NCI-H1105 (cell line): ENCODE measurements around the gene FAM156B.
"Not testable (repeated sequence)": the region's sequence is repeated elsewhere in the genome, so short reads cannot be mapped to it uniquely, and the experiment has no call there.

Experiments
- DNase-seq: peaks from one replicate; lab custom pipeline; 2025; lab: John Stamatoyannopoulos, UW

The FAM156B gene

DNA sequence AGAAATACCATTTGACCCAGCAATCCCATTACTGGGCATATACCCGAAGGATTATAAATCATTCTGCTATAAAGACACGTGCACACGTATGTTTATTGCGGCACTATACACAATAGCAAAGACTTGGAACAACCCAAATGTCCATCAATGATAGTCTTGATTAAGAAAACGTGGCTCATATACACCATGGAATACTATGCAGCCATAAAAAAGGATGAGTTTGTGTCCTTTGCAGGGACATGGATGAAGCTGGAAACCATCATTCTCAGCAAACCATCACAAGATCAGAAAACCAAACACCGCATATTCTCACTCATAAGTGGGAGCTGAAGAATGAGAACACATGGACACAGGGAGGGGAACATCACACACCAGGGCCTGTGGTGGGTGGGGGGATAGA, 33.1 kb downstream of the FAM156B start:
- not testable (repeated sequence) for DNase-seq

DNA sequence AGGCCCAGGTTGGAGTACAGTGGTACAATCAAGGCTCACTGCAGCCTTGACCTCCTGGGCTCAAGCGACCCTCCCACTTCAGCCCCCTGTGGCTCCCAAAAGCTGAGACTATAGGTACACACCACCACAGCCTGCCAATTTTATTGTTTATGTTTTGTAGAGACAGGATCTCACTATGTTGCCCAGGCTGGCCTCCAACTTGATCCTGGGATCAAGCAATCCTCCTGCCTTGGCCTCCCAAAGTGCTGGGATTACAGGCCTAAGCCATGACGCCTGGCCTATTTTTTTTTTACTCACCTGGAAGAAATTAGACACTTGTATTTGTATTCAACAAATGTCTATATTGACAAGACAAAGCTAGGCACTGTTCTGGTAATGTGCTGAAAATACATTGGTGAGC, 36.1 kb downstream of the FAM156B start:
- DNase-seq = no peak

DNA sequence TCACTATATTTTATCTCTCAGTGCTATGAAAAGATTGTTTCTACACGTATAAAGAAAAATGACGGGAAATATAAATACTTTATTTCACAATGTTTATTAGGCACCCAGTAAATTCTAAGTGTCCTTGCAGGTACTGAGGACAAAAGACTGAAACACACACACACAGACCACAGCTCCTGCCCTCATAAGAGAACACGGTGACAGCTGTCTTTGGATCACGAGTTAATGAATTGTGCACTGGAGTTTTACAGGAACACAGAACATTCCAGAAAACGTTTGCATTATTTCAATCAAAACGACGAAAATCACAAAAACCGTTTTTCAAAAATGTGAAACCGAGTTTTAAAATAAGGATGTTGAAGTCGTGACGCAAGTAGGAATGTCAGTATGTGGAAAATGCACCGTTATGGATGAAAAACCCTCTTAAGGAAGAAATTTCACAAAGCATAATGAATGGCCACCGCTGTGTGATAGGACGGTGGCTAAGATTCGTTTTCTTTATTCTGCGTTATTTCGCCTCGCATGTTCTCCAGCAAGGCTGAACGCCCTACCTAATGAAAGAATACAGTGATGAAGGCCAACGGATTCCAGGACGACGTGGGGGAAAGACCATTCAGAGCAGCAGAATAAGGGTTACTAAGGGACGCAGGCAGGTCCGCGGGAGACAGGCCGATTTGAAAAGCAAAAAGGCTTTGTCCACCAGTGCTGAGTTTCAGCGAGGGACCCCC, 37.0 kb downstream of the FAM156B start:
- no peak for DNase-seq

DNA sequence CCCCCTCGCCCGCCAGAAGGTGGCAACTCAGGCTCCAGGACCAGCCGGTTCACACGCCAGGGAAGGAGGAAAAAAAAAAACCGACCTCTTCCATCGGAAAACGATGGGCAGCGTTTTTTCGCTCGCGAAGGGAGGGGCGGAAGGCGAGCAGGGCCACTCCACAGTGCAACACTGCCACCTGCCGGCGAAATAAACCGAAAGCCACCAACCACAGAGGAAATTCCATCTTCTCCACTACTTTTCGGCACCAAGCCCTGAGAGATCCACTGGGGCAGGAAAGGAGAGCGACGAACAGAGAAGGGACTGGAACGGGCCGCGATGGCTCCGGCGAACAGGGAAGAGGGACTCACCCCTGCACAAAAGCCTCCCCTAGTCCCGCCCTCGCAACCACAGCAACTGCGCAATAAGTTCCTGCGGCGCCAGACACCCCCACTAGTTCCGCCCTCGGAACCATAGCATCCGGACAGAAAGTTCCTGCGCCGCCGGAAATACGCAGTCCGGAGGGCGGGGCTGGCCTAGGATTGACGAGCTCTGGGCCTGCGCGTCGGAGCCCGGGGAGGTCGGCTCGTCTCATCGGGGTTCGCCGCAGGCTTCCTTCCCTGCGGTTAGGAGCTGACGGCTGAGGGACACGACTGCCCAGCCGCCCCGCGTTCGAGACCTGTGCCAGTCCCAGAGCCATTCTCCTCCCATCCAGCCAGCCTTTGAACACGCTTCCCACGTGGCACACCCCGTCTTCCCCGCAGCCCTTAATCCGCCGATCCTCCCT, 37.8 kb downstream of the FAM156B start:
- peak; percentile 80 for DNase-seq

DNA sequence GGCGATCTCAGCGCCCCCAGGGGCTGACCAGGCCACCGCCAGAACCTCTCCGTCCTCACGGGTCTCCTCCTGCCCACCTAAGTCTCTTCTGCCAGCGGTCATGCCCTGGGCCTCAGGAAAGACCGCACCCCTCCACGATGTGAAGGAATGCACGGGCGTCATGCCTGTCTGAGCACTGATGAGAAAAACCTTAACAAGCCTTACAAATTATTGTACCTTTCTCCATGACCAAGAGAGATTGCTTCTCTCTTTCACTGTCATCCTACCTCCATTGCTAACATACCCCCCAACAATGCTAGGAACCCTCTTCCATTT, 38.3 kb downstream of the FAM156B start:
- not testable (repeated sequence) for DNase-seq

DNA sequence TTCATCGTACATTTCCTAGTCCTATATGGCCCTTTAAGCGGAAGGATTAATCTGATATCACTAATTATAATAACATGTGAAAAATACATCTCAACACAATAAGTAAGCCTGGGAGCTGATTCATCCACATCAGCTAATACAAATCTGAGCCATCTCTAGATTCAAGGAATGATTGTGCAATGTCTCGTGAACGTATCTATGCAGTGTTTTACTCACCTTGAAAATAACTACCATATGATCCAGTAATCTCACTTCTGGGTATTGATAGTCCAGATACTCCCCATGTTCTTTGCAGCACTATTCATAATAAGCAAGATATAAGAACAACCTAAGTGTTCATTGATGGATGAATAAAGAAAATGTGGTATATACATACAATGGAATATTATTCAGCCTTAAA, 43.6 kb downstream of the FAM156B start:
- not testable (repeated sequence) for DNase-seq

DNA sequence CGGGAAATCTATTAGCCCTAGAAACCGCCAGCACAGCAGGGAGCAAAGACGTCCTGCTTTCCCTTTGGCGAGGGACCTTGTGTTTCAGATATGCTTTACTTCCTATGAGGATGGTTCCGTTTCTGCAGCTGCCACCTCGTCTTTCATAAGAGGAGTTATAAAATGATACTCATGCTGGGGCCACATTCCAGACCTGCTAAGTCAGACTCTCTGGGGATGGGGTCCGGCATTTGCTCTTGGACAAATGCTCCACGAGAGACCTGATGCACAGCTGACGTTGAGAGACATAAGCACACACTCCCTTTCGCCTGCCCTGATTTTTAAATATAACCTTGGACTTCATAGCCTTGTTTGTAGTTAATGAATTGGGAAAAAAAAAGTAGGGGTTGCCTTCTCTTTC, 44.6 kb downstream of the FAM156B start:
- not testable (repeated sequence) for DNase-seq

DNA sequence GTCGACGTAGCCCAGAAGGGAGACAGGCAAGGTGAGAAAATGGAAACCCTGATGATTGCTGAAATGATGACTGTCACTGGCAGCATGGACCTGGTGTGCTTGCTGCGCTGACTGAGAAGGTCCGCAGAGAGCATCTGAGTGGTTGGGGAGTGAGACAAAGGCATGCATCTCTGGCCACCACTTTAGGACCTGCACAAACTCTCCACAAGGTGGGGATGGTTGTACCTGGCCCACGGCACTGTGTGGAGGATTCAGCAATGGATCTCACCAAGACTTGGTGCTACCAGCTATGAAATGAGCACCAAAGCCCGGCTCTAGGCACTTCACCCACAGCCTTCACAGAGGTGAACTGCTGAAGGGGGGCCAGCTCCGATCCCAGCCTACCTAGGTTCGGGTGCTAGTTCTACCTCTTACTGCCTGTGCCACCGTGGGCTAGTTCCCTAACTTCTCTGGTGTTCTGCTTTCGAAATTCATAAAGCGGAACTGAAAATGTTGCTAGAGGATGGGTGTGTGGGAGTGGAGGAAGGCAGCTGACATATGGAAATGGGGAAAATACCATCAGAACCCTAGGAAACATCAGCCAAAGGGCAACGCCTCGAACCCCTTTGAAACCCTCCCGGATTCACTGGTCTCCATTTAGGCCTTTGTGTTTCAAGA, 48.8 kb downstream of the FAM156B start:
- not testable (repeated sequence) for DNase-seq

DNA sequence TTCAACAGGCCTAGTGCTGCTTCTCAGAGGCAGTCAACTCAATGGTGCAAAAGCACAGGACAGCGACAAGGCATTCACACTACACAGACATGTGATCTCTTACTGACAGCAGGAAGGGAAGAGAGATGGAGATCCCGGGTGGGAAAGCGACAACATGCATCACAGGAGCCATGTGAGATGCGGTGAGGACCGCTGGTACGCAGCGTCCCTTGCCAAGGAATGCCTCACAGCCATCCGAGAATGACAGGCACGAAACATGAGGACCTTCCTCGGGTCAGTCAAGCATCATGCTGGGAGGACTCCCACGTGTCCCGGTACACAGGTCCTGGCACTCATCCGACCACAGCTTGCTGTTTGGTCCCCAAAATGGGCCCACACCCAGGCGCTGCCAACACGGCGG, 50.4 kb downstream of the FAM156B start:
- DNase-seq = not testable (repeated sequence)

DNA sequence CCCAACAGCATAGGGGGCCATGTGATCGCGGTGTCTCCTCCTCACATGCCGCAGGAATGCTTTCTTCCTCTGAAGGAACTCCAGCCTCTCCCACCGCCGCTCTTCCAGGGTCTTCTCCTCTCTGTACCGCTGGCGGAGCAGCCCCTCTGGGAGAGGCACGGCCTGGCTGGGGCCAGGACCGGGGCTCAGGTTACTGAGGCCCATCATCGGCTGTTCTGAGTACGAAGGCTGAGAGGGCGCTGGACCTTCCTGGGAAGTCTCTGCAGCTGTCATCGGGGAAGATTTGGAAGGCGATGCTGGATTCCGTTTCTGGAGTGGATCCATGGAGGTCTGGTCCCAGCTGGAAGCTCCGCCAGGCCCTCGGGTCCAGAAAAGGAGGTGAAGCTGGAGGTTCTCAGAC, 51.1 kb downstream of the FAM156B start:
- not testable (repeated sequence) for DNase-seq

DNA sequence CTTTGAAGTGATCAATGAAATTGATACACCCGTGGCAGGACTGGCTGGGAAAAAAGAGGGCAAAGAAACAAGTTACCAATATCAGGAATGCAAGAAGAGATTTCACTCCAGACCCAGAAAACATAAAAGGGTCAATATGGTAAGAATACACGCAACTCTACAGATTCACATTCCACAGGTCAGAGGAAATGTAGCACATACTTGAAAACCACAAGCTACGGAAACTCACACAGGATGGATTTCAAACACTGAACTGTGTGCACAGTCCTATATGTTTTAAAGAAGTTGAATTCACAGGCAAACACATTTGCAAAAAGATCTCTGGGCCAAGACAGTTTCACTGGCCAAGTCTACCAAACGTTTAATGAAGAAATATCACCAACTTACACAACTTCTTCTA, 52.2 kb downstream of the FAM156B start:
- DNase-seq = not testable (repeated sequence)

DNA sequence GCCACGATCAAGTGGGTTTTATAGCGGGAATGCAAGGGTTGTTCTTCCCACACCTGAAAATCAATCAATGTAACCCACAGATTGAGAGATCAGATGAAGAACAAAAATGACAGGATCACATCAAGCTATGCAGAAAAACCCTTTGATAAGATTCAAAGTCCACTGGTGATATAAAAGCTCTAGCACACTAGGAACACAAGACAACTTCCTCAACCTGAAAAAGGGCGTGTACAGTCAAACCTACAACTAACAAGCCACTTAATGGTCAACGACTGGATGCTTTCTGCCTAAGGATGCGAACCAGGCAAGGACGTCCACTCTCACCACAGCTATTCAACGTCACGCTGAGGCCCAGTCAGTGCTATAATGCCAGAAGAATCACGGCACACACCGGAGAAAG, 52.8 kb downstream of the FAM156B start:
- DNase-seq = not testable (repeated sequence)
